NB4 (cell line): ENCODE measurements around the gene TBC1D21.

Source experiments
- POLR2A ChIP-seq: IDR thresholded peaks from 2 replicates; pipeline ENCODE4 v1.6.1; 2011; ENCODE audit warnings: mild to moderate bottlenecking; ENCODE audit not compliant: insufficient read length; ENCODE audit errors: extremely low read depth
- TF ChIP-seq, protein P1 (sequence below): IDR thresholded peaks from 2 replicates; pipeline ENCODE4 v1.6.1; 2011; ENCODE audit warnings: low read depth, low read length
- TF ChIP-seq, protein P2 (sequence below): IDR thresholded peaks from one replicate; pipeline ENCODE4 v1.5.1; 2012; ENCODE audit warnings: low read depth, low read length

DNA sequence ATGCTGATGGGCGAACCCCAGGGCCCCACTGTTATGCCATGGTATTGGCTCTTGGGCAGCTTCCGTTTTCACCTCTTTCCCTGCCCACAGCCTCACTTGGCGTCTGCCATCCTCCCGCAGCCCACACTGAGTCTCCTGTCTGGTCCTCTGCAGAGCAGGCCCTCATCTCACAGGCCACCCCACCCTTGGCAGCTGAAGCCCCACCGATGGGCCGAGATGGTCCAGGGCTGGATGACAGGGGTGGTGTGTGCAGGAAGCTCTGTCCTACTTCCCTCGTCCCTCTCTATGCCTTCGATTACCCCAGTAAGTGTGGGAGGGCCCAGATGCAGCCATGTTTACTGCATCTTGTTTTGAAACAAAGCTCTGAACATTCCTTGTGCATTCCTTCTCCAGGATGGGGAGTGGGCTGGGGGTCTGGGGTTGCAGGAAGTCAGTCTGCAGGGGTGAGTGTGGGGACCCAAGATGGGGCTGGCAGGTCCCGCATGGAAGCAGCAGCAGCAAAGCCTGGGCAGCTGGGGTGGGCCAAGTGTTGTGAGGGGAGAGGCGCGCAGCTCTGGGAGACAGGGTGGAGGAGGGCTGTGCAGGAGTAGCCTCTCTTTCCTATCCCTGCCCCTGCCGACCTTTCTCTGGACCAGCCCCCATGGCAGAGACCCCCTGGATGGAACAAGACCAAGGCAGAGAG, 20.9 kb downstream of the TBC1D21 start:
- TF ChIP-seq, protein P1, sequence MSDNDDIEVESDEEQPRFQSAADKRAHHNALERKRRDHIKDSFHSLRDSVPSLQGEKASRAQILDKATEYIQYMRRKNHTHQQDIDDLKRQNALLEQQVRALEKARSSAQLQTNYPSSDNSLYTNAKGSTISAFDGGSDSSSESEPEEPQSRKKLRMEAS = no peak
- TF ChIP-seq, protein P2, sequence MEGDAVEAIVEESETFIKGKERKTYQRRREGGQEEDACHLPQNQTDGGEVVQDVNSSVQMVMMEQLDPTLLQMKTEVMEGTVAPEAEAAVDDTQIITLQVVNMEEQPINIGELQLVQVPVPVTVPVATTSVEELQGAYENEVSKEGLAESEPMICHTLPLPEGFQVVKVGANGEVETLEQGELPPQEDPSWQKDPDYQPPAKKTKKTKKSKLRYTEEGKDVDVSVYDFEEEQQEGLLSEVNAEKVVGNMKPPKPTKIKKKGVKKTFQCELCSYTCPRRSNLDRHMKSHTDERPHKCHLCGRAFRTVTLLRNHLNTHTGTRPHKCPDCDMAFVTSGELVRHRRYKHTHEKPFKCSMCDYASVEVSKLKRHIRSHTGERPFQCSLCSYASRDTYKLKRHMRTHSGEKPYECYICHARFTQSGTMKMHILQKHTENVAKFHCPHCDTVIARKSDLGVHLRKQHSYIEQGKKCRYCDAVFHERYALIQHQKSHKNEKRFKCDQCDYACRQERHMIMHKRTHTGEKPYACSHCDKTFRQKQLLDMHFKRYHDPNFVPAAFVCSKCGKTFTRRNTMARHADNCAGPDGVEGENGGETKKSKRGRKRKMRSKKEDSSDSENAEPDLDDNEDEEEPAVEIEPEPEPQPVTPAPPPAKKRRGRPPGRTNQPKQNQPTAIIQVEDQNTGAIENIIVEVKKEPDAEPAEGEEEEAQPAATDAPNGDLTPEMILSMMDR = no peak
- no peak for TF ChIP-seq POLR2A
